ENCODE results near the gene NR3C1. TPM values are rescaled to one million over a fixed set of nuclear protein-coding genes. Genes with fewer than 3 reads are reported as not detected.

Gene NR3C1
- total RNA-seq, 1 experiment from 2014 or later, result 31.4 TPM

GRCh38 chr5:143248822-143249579 lies 154.5 kb downstream of the NR3C1 start:
- Histone ChIP-seq H3K79me1 (ENCODE audit: insufficient read depth, low read depth, low read length, poor library complexity, severe bottlenecking) (no peaks in the 10 kb centered on the region), H3K14ac (ENCODE audit: insufficient read depth, low read length) (no peak overlapping the region), H3K23me2 (ENCODE audit: insufficient read length, low read depth, low read length, poor library complexity, severe bottlenecking) (no peaks in the 10 kb centered on the region), H4K5ac (ENCODE audit: insufficient read length, low read depth, low read length) (no peak overlapping the region), H2BK120ac (ENCODE audit: low read depth, low read length, poor library complexity, severe bottlenecking) (no peak overlapping the region), H4K8ac (replicated peaks; ENCODE audit: insufficient read length, low read depth, low read length) (no peak overlapping the region), H2AFZ (ENCODE audit: low read length) (no peak overlapping the region), H3K9ac (ENCODE audit: extremely low read depth, insufficient read length, low read length) (no peak overlapping the region), H3K9me3 (ENCODE audit: control insufficient read depth, low read depth, low read length) (no peaks in the 10 kb centered on the region), H3K23ac (ENCODE audit: insufficient read length, low read depth, low read length) (no peak overlapping the region), H3K27ac (ENCODE audit: insufficient read length, low read depth, low read length) (no peak overlapping the region), H2BK15ac (ENCODE audit: low read depth, low read length) (no peak overlapping the region), H2AK5ac (ENCODE audit: insufficient read length, low read length) (no peak overlapping the region), H3K4me2 (ENCODE audit: insufficient read depth, insufficient read length, low read length) (no peak overlapping the region), H2BK12ac (ENCODE audit: insufficient read length, low read depth, low read length) (no peak overlapping the region), H3K4ac (ENCODE audit: low read depth, low read length) (no peak overlapping the region), H3K18ac (ENCODE audit: insufficient read length, low read depth, low read length) (no peak overlapping the region), H3K27me3 (ENCODE audit: insufficient read depth, low read length) (no peaks in the 10 kb centered on the region), H2BK5ac (ENCODE audit: insufficient read length, low read length) (no peak overlapping the region), H2BK20ac (ENCODE audit: low read depth, low read length, poor library complexity, severe bottlenecking) (no peak overlapping the region), H3K79me2 (ENCODE audit: insufficient read depth, low read length) (no peaks in the 10 kb centered on the region), H3K4me1 (ENCODE audit: insufficient read depth, low read length) (no peaks in the 10 kb centered on the region; the same call in 1 of the 2 replicates), H3K56ac (ENCODE audit: insufficient read length, low read depth, low read length) (no peak overlapping the region), H4K91ac (ENCODE audit: insufficient read length, low read depth, low read length) (peak overlapping the region; percentile 70), H4K20me1 (ENCODE audit: control insufficient read depth, insufficient read depth, insufficient read length) (no peaks in the 10 kb centered on the region), H3T11ph (ENCODE audit: low read length) (no peak overlapping the region)
- peaks cover 7 to 8% of the 10 kb centered on the region in 2 experiments; a peak in 3 of 4 replicates for H3K4me1 Mint-ChIP-seq
- peaks cover 0 to 4% (median 0%) of the 10 kb centered on the region in 3 experiments; a peak in 1 of 7 replicates for H3K36me3 Mint-ChIP-seq (ENCODE audit: insufficient read depth in 1 of 3, low read depth in 3 of 3)
- DNase-seq, result no peak
- H3K9me3 Mint-ChIP-seq, result peaks cover 0 to 10% of the 10 kb centered on the region in 2 experiments; a peak in 3 of 5 replicates
- TF ChIP-seq, protein P1, sequence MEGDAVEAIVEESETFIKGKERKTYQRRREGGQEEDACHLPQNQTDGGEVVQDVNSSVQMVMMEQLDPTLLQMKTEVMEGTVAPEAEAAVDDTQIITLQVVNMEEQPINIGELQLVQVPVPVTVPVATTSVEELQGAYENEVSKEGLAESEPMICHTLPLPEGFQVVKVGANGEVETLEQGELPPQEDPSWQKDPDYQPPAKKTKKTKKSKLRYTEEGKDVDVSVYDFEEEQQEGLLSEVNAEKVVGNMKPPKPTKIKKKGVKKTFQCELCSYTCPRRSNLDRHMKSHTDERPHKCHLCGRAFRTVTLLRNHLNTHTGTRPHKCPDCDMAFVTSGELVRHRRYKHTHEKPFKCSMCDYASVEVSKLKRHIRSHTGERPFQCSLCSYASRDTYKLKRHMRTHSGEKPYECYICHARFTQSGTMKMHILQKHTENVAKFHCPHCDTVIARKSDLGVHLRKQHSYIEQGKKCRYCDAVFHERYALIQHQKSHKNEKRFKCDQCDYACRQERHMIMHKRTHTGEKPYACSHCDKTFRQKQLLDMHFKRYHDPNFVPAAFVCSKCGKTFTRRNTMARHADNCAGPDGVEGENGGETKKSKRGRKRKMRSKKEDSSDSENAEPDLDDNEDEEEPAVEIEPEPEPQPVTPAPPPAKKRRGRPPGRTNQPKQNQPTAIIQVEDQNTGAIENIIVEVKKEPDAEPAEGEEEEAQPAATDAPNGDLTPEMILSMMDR (conservative IDR thresholded peaks at IDR 0.05), result no peak
- no CpG with 5 or more reads among the region's 3 CpGs for WGBS (ENCODE audit: extremely low coverage, insufficient read length, low lambda C conversion rate)
- no peak overlapping the region for H3K4me3 Mint-ChIP-seq
- no peaks in the 10 kb centered on the region; the same call in 1 of the 2 replicates for H3K27me3 Mint-ChIP-seq (ENCODE audit: low read depth)
- H3K27ac Mint-ChIP-seq, result peak overlapping the region in 1 of 3 experiments; percentile 62; a peak in 1 of 7 replicates

All from H9 (cell line).